Activated CD8-positive, alpha-beta memory T cell treated with anti-CD3 and anti-CD28 coated beads for 48 hours (primary cell): ENCODE results near the gene EEF1AKMT1.

Experiments used
- DNase-seq, 3 experiments: peaks; one replicate each; pipeline ENCODE4 v3.0.0-alpha.2; 2020; ENCODE audit warnings: low read depth in 2 of 3, low spot score in 2 of 3

EEF1AKMT1 gene

GRCh38 chr13:20719783-20720182 is 54.0 kb downstream of the EEF1AKMT1 start:
- DNase-seq: no peak

GRCh38 chr13:20718958-20719566 is 54.7 kb downstream of the EEF1AKMT1 start:
- DNase-seq: no peak

- no peak for DNase-seq
Observed at GRCh38 chr13:20717581-20718542, 55.9 kb downstream of the EEF1AKMT1 start.

GRCh38 chr13:20716951-20717350 is 56.8 kb downstream of the EEF1AKMT1 start:
- DNase-seq: no peak

GRCh38 chr13:20715330-20715712 is 58.4 kb downstream of the EEF1AKMT1 start:
- no peak for DNase-seq

GRCh38 chr13:20714563-20715329 is 59.0 kb downstream of the EEF1AKMT1 start:
- no peak for DNase-seq

DNA sequence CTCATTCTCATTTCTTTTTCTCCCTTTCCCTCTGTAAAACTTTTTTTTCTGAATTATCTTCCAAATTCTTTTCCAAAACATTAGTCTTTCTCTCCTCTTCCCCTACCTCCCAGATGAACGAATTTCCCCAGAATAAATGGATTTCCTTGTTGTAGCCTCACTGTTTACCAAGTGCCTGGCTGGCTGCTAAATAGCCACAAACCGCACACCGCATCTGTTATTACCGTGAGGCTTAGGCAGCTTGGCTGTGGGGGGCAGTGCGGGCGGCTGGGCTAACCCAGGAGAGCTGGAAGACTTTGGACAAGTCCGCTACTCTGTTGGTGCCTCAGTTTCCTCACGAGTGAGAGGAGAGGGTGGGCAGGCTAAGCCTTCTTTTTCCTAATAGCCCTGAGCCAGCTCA is 59.6 kb downstream of the EEF1AKMT1 start:
- DNase-seq: no peak

- DNase-seq: no peak
Observed at GRCh38 chr13:20713751-20714150, 60.0 kb downstream of the EEF1AKMT1 start.

- DNase-seq: no peak
Observed at GRCh38 chr13:20713014-20713376, 60.8 kb downstream of the EEF1AKMT1 start.

GRCh38 chr13:20711301-20712044 is 62.3 kb downstream of the EEF1AKMT1 start:
- no peak for DNase-seq

- DNase-seq: no peak
Observed at GRCh38 chr13:20709782-20710181, 64.0 kb downstream of the EEF1AKMT1 start.

GRCh38 chr13:20709369-20709768 is 64.4 kb downstream of the EEF1AKMT1 start:
- no peak for DNase-seq

DNA sequence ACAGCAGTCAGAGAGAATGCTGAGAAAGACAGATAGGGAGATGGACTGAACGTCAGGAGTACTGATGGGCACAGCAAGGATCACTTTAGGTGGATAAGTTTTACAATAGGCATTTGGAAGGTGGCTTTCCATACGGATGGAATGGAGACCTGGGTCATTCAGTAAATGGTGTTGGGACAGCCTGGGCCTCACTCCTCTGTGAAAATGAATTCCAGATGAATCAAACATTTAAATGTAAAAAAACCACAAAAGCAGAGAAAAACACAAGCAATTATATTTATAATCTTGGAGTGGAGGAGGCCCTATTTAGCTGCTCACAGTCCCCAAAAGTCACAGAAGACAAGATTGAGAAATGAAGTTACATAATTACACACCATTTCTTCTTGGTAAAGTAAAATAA is 65.5 kb downstream of the EEF1AKMT1 start:
- no peak for DNase-seq

DNA sequence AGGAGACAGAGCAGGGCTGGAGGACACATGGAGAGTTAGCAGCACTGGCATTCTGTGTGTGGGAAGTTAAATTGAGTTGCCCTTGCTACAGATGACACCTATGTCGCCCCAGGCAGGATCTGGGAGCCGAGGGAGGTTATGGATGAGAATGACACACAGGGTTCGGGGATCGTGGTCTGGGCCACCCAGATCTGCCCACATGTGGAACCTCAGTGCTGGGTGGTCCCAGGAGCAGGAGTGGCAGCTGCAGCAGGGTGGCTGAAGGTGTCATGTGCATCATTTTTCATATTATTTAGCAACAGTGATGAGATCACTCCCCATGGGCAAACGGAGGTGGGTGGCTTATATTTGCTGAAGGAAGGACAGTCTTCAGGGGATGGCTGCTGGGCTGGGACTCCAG is 67.1 kb downstream of the EEF1AKMT1 start:
- no peak for DNase-seq

- DNase-seq: no peak
Observed at GRCh38 chr13:20704459-20705069, 69.2 kb downstream of the EEF1AKMT1 start.

DNA sequence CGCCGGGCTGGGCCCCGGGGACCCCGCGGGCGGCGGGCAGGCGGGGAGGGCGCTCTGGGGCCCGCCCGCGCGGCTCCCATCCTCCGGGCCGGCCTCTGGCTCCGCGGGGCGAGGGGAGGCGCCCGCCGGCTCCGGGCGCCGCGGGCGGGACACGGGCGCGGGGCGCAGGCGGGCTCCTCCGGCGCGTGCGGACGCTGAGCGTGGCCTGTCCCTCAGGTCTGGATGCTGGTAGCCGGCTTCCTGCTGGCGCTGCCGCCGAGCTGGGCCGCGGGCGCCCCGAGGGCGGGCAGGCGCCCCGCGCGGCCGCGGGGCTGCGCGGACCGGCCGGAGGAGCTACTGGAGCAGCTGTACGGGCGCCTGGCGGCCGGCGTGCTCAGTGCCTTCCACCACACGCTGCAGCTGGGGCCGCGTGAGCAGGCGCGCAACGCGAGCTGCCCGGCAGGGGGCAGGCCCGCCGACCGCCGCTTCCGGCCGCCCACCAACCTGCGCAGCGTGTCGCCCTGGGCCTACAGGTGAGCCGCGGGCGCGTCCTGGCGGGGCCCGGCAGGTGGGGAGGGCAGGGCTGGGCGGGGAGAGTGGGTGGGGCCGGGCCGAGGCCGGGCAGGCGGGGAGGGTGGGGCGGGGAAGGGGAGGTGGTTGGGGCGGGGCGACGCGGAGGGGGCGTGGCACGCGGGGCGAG is 69.8 kb downstream of the EEF1AKMT1 start:
- DNase-seq: peak; percentile 42 to 60 (median 46)

- peak in 1 of 3 experiments; percentile 30 for DNase-seq
Observed at GRCh38 chr13:20702915-20703779, 70.6 kb downstream of the EEF1AKMT1 start, which contains the start of gene IL17D. Gene IL17D (plus strand): TSS chr13:20703699. CDS start chr13:20704002, 303 bp downstream.

- no peak for DNase-seq
Observed at GRCh38 chr13:20702530-20702914, 71.2 kb downstream of the EEF1AKMT1 start.

GRCh38 chr13:20701461-20701860 is 72.3 kb downstream of the EEF1AKMT1 start:
- DNase-seq: no peak
